Measurements from ENCODE around the gene FOXJ1. TPM values are rescaled to one million over a fixed set of nuclear protein-coding genes. Genes with fewer than 3 reads are reported as not detected.
A peak's percentile ranks its signal among the peaks of the same experiment; 100 is the strongest.
"Not testable (repeated sequence)": the region's sequence is repeated elsewhere in the genome, so short reads cannot be mapped to it uniquely, and the experiment has no call there.

The FOXJ1 gene
- polyA plus RNA-seq, 2 of the 4 experiments (the other 2 are of a cell fraction) = 0.09 to 0.50 TPM

GRCh38 chr17:76189247-76189646, 48.2 kb upstream of the FOXJ1 start:
- CTCF ChIA-PET = interaction anchor here (0.7 to 16.1 kb wide), 8 partner anchors 9 to 179 kb away, joined by 3 to 206 read pairs (median 4); no protein-coding TSS in a partner anchor
- TF ChIP-seq SREBF2 (IDR thresholded peaks at IDR 0.05) = no peak
- Histone ChIP-seq H3K9me3 (no peaks in the 10 kb centered on the region), H3K4me1 (no peaks in the 10 kb centered on the region), H3K4me2 (no peak overlapping the region), H3K27ac (no peak overlapping the region), H3K4me3 (no peak overlapping the region)
- DNase-seq (ENCODE audit: low read depth in 1 of 2, low spot score in 1 of 2) = no peak
- 69% methylated on average over 4 of the region's 4 CpGs for WGBS (ENCODE audit: missing lambda C conversion rate)
- FAIRE-seq = no peak
- no peak for ATAC-seq
- POLR2A ChIA-PET = no interaction called here

GRCh38 chr17:76188213-76189016, 47.4 kb upstream of the FOXJ1 start:
- Histone ChIP-seq H3K27ac (no peak overlapping the region), H3K4me3 (no peak overlapping the region), H3K4me1 (no peaks in the 10 kb centered on the region), H3K4me2 (no peak overlapping the region), H3K9me3 (no peaks in the 10 kb centered on the region)
- TF ChIP-seq USF2 (IDR thresholded peaks at IDR 0.05) (no peak), RFX5 (IDR thresholded peaks at IDR 0.05) (no peak), RNF2 (IDR thresholded peaks at IDR 0.05; ENCODE audit: borderline replicate concordance, low read depth) (no peak)
- ChIA-PET POLR2A (no interaction called here), CTCF (interaction anchor here (1.0 to 16.1 kb wide), 7 partner anchors 8 to 91 kb away, joined by 3 to 206 read pairs (median 4); no protein-coding TSS in a partner anchor)
- peak; percentile 40 to 68; a peak in 3 of 6 replicates for ATAC-seq
- no peak for DNase-seq (ENCODE audit: low read depth in 1 of 2, low spot score in 1 of 2)
- no peak for FAIRE-seq
- 64% methylated on average over 4 of the region's 4 CpGs for WGBS (ENCODE audit: missing lambda C conversion rate)

- H3K9me3 ChIP-seq; DNase-seq (ENCODE audit: low read depth in 1 of 2, low spot score in 1 of 2); H3K27ac ChIP-seq; H3K4me1 ChIP-seq; H3K4me3 ChIP-seq; POLR2A ChIA-PET; FAIRE-seq; ATAC-seq; H3K4me2 ChIP-seq: not testable (repeated sequence)
- peak; percentile 99 for TF ChIP-seq ZC3H11A (IDR thresholded peaks at IDR 0.05)
- CTCF ChIA-PET = interaction anchor here (0.6 to 16.1 kb wide), 7 partner anchors 9 to 339 kb away, joined by 3 to 206 read pairs (median 4); no protein-coding TSS in a partner anchor
- 98% methylated on average over 2 of the region's 2 CpGs for WGBS (ENCODE audit: missing lambda C conversion rate)
These were observed 45.7 kb upstream of the FOXJ1 start for GRCh38 chr17:76186774-76187173.

- DNase-seq (ENCODE audit: low read depth in 1 of 2, low spot score in 1 of 2) (no peak), FAIRE-seq (no peak), ATAC-seq (no peak)
- H3K4me2 ChIP-seq = no peak overlapping the region
- no peak overlapping the region for H3K4me3 ChIP-seq
- ChIA-PET CTCF (interaction anchor here (0.7 to 16.1 kb wide), 4 partner anchors 62 to 440 kb away, joined by 3 to 206 read pairs (median 90); no protein-coding TSS in a partner anchor), POLR2A (no interaction called here)
- 68% methylated on average over 2 of the region's 2 CpGs for WGBS (ENCODE audit: missing lambda C conversion rate)
- H3K4me1 ChIP-seq = no peaks in the 10 kb centered on the region
- H3K9me3 ChIP-seq = no peaks in the 10 kb centered on the region
- TF ChIP-seq ZFP36 (IDR thresholded peaks at IDR 0.05; ENCODE audit: borderline replicate concordance, partially characterized antibody) (no peak), SREBF2 (IDR thresholded peaks at IDR 0.05) (no peak), RAD21 (conservative IDR thresholded peaks at IDR 0.05 in 1 of 2, IDR thresholded peaks at IDR 0.05 in 1 of 2) (no peak), HOXA7 (CRISPR knock-in tag; IDR thresholded peaks at IDR 0.05) (no peak), RFX5 (IDR thresholded peaks at IDR 0.05) (no peak), HMGXB4 (CRISPR knock-in tag; IDR thresholded peaks at IDR 0.05; ENCODE audit: borderline replicate concordance) (no peak), USF2 (IDR thresholded peaks at IDR 0.05) (no peak), MAFK (IDR thresholded peaks at IDR 0.05; ENCODE audit: partially characterized antibody) (no peak), TFCP2L1 (CRISPR knock-in tag; IDR thresholded peaks at IDR 0.05) (no peak)
- no peak overlapping the region for H3K27ac ChIP-seq
These were observed 43.2 kb upstream of the FOXJ1 start for GRCh38 chr17:76184290-76184689.
